ENCODE measurements around the gene CCDC85C. TPM values are rescaled to one million over a fixed set of nuclear protein-coding genes. Genes with fewer than 3 reads are reported as not detected.

CCDC85C gene
- total RNA-seq, 1 experiment from 2014 or later, result 33.2 TPM

GRCh38 chr14:99649643-99650042 lies 45.6 kb upstream of the CCDC85C start:
- Histone ChIP-seq H3K9ac (ENCODE audit: extremely low read depth, insufficient read length, low read length) (no peak overlapping the region), H2BK12ac (ENCODE audit: insufficient read length, low read depth, low read length) (no peak overlapping the region), H3K4ac (ENCODE audit: low read depth, low read length) (no peak overlapping the region), H3K9me3 (ENCODE audit: control insufficient read depth, low read depth, low read length) (no peaks in the 10 kb centered on the region), H4K20me1 (ENCODE audit: control insufficient read depth, insufficient read depth, insufficient read length) (no peaks in the 10 kb centered on the region), H3K27ac (ENCODE audit: insufficient read length, low read depth, low read length) (no peak overlapping the region), H3K18ac (ENCODE audit: insufficient read length, low read depth, low read length) (no peak overlapping the region), H2AFZ (ENCODE audit: low read length) (no peak overlapping the region), H3K23me2 (ENCODE audit: insufficient read length, low read depth, low read length, poor library complexity, severe bottlenecking) (peaks cover 3% of the 10 kb centered on the region), H3K4me1 (ENCODE audit: insufficient read depth, low read length) (no peaks in the 10 kb centered on the region), H3K79me1 (ENCODE audit: insufficient read depth, low read depth, low read length, poor library complexity, severe bottlenecking) (no peaks in the 10 kb centered on the region), H2BK5ac (ENCODE audit: insufficient read length, low read length) (no peak overlapping the region), H3K79me2 (ENCODE audit: insufficient read depth, low read length) (no peaks in the 10 kb centered on the region), H2BK120ac (ENCODE audit: low read depth, low read length, poor library complexity, severe bottlenecking) (no peak overlapping the region), H4K5ac (ENCODE audit: insufficient read length, low read depth, low read length) (no peak overlapping the region), H2BK20ac (ENCODE audit: low read depth, low read length, poor library complexity, severe bottlenecking) (no peak overlapping the region), H3T11ph (ENCODE audit: low read length) (no peak overlapping the region), H2AK5ac (ENCODE audit: insufficient read length, low read length) (no peak overlapping the region), H3K56ac (ENCODE audit: insufficient read length, low read depth, low read length) (no peak overlapping the region), H3K14ac (ENCODE audit: insufficient read depth, low read length) (no peak overlapping the region), H3K4me2 (ENCODE audit: insufficient read depth, insufficient read length, low read length) (no peak overlapping the region), H3K23ac (ENCODE audit: insufficient read length, low read depth, low read length) (no peak overlapping the region), H4K91ac (ENCODE audit: insufficient read length, low read depth, low read length) (no peak overlapping the region), H4K8ac (replicated peaks; ENCODE audit: insufficient read length, low read depth, low read length) (no peak overlapping the region), H2BK15ac (ENCODE audit: low read depth, low read length) (no peak overlapping the region), H3K27me3 (ENCODE audit: insufficient read depth, low read length) (no peaks in the 10 kb centered on the region; the same call in 1 of the 2 replicates)
- no peak overlapping the region for H3K27ac Mint-ChIP-seq
- TF ChIP-seq CTCF (conservative IDR thresholded peaks at IDR 0.05), result no peak
- H3K4me1 Mint-ChIP-seq, result peaks cover 0 to 14% of the 10 kb centered on the region in 2 experiments; a peak in 2 of 4 replicates
- no peak overlapping the region; a peak in 1 of 5 replicates for H3K4me3 Mint-ChIP-seq
- H3K9me3 Mint-ChIP-seq, result no peaks in the 10 kb centered on the region
- no peaks in the 10 kb centered on the region for H3K36me3 Mint-ChIP-seq (ENCODE audit: insufficient read depth in 1 of 3, low read depth in 3 of 3)
- peaks cover 20% of the 10 kb centered on the region for H3K27me3 Mint-ChIP-seq (ENCODE audit: low read depth)
- no CpG with 5 or more reads among the region's 8 CpGs for WGBS (ENCODE audit: extremely low coverage, insufficient read length, low lambda C conversion rate)
- DNase-seq, result no peak
